Peyer's patch (tissue), 4 donors: Measurements from ENCODE around the gene GLDC.

Experiments
- CTCF ChIP-seq, 6 experiments: fragments of 450-650 bp in 4 of 6; fragments of 200-600 bp in 2 of 6; sonication (generic) in 1 of 6; IDR thresholded peaks; one replicate each; pipeline ENCODE4 v1.5.1; 2017 to 2019; ENCODE audit warnings: antibody characterized with exemption in 6 of 6, mild to moderate bottlenecking in 3 of 6, moderate library complexity in 1 of 6
- POLR2A ChIP-seq, 2 donors: fragments of 450-650 bp; IDR thresholded peaks; one replicate each; pipeline ENCODE4 v1.5.1; 2017; ENCODE audit warnings: antibody characterized with exemption in 2 of 2, mild to moderate bottlenecking in 2 of 2, moderate library complexity in 2 of 2

DNA sequence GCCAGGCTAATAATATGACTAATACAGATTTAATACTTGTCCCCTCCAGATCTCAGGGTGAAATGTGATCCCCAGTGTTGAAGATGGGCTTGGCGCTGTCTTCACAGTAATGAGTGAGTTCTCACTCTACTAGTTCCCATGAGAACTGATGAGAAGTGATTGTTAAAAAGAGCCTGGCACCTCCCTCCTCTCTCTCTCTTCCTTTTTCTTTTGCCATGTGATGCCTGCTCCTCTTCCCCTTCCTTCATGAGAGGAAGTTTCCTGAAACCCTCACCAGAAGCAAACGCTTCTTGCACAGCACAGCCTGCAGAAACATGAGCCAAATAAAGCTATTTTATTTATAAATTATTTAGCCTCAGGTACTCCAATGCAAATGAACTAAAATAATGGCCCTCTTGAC is 55.2 kb downstream of the GLDC start:
- TF ChIP-seq POLR2A (IDR thresholded peaks at IDR 0.05): no peak
- no peak for TF ChIP-seq CTCF (IDR thresholded peaks at IDR 0.05)
